ENCODE measurements around the gene FAAP20. TPM values are rescaled to one million over a fixed set of nuclear protein-coding genes. Genes with fewer than 3 reads are reported as not detected.
A peak's percentile ranks its signal among the peaks of the same experiment; 100 is the strongest.

The FAAP20 gene
- total RNA-seq, 1 experiment from 2014 or later = 72.1 TPM

- ChIA-PET POLR2A (ENCODE audit: unreplicated experiment) (no interaction called here), CTCF (interaction anchor here (0.7 kb wide), 1 partner anchor 19 kb away, joined by 6 read pairs; no protein-coding TSS in a partner anchor)
- Histone ChIP-seq H4K20me1 (ENCODE audit: insufficient read depth) (no peaks in the 10 kb centered on the region), H3K4me3 (peak overlapping the region; percentile 48; the same call in 1 of the 2 replicates), H3K27me3 (ENCODE audit: insufficient read depth, low read depth) (no peaks in the 10 kb centered on the region), H2AFZ (no peak overlapping the region), H3K4me2 (peak overlapping the region; percentile 74), H3K79me2 (ENCODE audit: low read depth) (no peaks in the 10 kb centered on the region), H3K36me3 (ENCODE audit: low read depth) (no peaks in the 10 kb centered on the region), H3K9me2 (ENCODE audit: insufficient read depth) (no peaks in the 10 kb centered on the region), H3F3A (ENCODE audit: insufficient read depth, low read depth) (peaks cover 5% of the 10 kb centered on the region), H3K4me1 (replicated peaks; ENCODE audit: insufficient read depth) (peaks cover 4% of the 10 kb centered on the region; the same call in 1 of the 2 replicates), H3K9me3 (ENCODE audit: insufficient read depth, low read depth) (no peaks in the 10 kb centered on the region), H3K27ac (no peak overlapping the region)
- DNase-seq = no peak
- TF ChIP-seq EZH2 (IDR thresholded peaks at IDR 0.05; ENCODE audit: low read depth) = no peak
- TF ChIP-seq CTCF (conservative IDR thresholded peaks at IDR 0.05) = no peak
- BruUV-seq (replicated peaks) = TSS peak; percentile 48
- intact Hi-C loops (cut with micrococcal nuclease; ENCODE audit: unreplicated experiment) = loop anchor here (10.0 kb wide), 1 partner anchor 1231 kb away; no protein-coding TSS in a partner anchor
Measured at GRCh38 chr1:2193514-2194281, 874 bp downstream of the FAAP20 start.

GRCh38 chr1:2192031-2192995, 2.3 kb downstream of the FAAP20 start:
- Histone ChIP-seq H3K9me3 (ENCODE audit: insufficient read depth, low read depth) (no peaks in the 10 kb centered on the region), H2AFZ (no peak overlapping the region), H3K27ac (no peak overlapping the region), H3K9me2 (ENCODE audit: insufficient read depth) (no peaks in the 10 kb centered on the region), H3K79me2 (ENCODE audit: low read depth) (no peaks in the 10 kb centered on the region), H3K27me3 (ENCODE audit: insufficient read depth, low read depth) (no peaks in the 10 kb centered on the region), H3K36me3 (ENCODE audit: low read depth) (no peaks in the 10 kb centered on the region), H4K20me1 (ENCODE audit: insufficient read depth) (no peaks in the 10 kb centered on the region), H3K4me2 (no peak overlapping the region), H3F3A (ENCODE audit: insufficient read depth, low read depth) (peaks cover 5% of the 10 kb centered on the region), H3K4me3 (no peak overlapping the region), H3K4me1 (replicated peaks; ENCODE audit: insufficient read depth) (peaks cover 4% of the 10 kb centered on the region; the same call in 1 of the 2 replicates)
- no peak for TF ChIP-seq EZH2 (IDR thresholded peaks at IDR 0.05; ENCODE audit: low read depth)
- TF ChIP-seq CTCF (conservative IDR thresholded peaks at IDR 0.05) = no peak
- intact Hi-C loops (cut with micrococcal nuclease; ENCODE audit: unreplicated experiment) = loop anchor here (10.0 kb wide), 1 partner anchor 1232 kb away; no protein-coding TSS in a partner anchor
- ChIA-PET POLR2A (ENCODE audit: unreplicated experiment) (interaction anchor here (0.7 kb wide), 1 partner anchor 57 kb away, joined by 5 read pairs; no protein-coding TSS in a partner anchor), CTCF (no interaction called here)
- DNase-seq = no peak
- no TSS peak for BruUV-seq (replicated peaks)

- H2AFZ ChIP-seq = no peak overlapping the region
- peaks cover 5% of the 10 kb centered on the region for H3F3A ChIP-seq (ENCODE audit: insufficient read depth, low read depth)
- DNase-seq = no peak
- H3K27ac ChIP-seq = no peak overlapping the region
- H3K9me2 ChIP-seq (ENCODE audit: insufficient read depth) = no peaks in the 10 kb centered on the region
- no peaks in the 10 kb centered on the region for H3K36me3 ChIP-seq (ENCODE audit: low read depth)
- intact Hi-C loops (cut with micrococcal nuclease; ENCODE audit: unreplicated experiment) = loop anchor here (10.0 kb wide), 1 partner anchor 1234 kb away; no protein-coding TSS in a partner anchor
- H3K79me2 ChIP-seq (ENCODE audit: low read depth) = no peaks in the 10 kb centered on the region
- no TSS peak for BruUV-seq (replicated peaks)
- no peak overlapping the region for H3K4me3 ChIP-seq
- H4K20me1 ChIP-seq (ENCODE audit: insufficient read depth) = no peaks in the 10 kb centered on the region; the same call in 1 of the 2 replicates
- peaks cover 4% of the 10 kb centered on the region; the same call in 1 of the 2 replicates for H3K4me1 ChIP-seq (replicated peaks; ENCODE audit: insufficient read depth)
- CTCF ChIA-PET = no interaction called here
- POLR2A ChIA-PET (ENCODE audit: unreplicated experiment) = no interaction called here
- no peaks in the 10 kb centered on the region for H3K9me3 ChIP-seq (ENCODE audit: insufficient read depth, low read depth)
- TF ChIP-seq CTCF (conservative IDR thresholded peaks at IDR 0.05) (no peak), EZH2 (IDR thresholded peaks at IDR 0.05; ENCODE audit: low read depth) (no peak)
- no peaks in the 10 kb centered on the region for H3K27me3 ChIP-seq (ENCODE audit: insufficient read depth, low read depth)
- peak overlapping the region; percentile 76; the same call in 1 of the 2 replicates for H3K4me2 ChIP-seq
Measured at GRCh38 chr1:2190491-2190976, 4.0 kb downstream of the FAAP20 start.

All from PC-9 (cell line).